GM21447 (cell line): ENCODE results near the gene BSG.
A peak's percentile ranks its signal among the peaks of the same experiment; 100 is the strongest.

Experiments
- ATAC-seq: cut with Tn5 transposase; IDR thresholded peaks from one replicate; pipeline ENCODE4 v1.9.1; 2021; ENCODE audit not compliant: unreplicated experiment

Gene BSG

DNA sequence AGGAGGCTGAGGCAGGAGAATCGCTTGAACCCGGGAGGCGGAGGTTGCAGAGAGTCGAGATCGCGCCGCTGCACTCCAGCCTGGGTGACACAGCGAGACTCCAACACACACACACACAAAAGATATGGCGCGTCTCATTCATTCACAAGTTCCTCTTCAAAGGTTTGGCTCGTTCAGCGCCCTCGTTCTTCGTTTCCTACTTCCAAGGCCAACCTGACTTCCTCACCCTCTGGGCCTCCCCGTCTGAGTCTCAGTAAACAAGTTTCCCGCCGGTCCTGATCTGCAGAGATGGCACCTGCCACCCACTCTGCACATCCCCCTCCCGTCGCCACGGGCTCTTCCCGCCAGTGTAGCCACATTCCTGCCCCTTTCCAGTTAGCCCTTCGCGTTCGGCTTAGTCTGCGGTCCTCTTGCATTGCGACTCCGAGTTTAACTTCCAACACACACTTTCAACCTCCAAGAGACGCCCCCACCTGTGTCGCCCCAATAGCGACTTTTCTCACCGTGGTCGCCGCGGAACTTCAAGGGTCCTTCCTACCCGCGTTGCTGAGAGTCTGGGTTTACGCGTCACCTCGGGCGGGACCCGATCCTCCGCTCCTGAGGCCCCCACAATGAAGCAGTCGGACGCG is 1.3 kb upstream of the BSG start:
- ATAC-seq = no peak

DNA sequence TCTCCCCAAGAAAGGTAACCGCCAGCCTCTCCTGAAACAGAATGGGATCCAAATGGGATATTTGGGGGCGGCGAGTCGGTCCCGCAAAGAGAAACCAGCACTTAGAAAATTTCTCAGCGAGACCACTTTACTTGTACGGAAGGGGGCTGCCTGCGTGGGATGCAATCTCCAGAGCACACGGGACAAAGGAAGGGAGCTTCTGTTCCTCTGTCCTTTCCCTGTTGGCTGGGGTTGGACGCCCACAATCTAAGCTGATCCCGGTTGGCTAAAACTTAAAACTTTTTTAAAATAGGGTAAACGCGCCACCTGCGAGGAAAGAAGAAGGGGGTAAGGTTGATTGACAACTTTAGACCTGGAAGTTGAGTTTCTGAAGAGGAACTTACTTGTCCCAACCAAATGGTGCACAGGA is 826 bp upstream of the BSG start:
- ATAC-seq = no peak

DNA sequence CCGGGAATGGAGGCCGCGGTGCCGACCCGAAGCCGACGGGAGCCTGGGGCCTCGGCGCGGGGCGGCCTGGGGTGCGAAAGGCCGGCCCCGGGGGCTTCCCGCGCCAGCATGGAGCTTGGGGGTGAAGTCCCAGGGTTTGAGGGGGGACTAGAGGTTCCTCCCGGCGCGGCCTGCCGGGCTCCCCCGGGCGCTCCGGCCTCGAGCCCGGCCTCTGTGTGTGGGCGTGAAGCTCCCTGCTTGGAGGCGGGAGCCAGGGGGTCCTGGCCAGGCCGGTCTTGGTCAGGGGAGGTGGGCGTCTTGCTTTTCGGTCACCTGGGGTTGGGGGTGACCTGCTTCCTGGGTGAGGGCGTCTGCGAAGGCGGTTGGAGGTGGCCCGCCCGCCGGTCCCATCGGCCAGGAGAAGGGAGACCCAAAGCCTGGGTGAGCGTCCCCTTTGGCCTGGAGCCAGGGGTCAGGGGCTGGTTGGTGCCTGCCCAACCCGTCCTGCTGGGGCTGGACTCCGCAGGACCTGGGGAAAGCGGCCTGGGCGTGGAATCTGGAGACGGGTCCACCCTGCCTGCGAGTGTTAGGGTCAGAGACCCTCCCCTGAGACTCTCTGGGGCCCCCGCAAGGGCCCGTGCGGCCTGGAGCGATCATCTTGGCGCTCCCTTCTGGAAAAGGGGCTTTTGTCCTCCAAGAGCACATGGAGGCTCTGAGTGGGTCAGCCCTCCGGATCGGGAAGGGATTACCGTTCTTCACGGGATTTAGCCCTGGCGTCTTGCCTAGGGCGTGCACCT is 535 bp downstream of the BSG start:
- ATAC-seq = peak; percentile 27

DNA sequence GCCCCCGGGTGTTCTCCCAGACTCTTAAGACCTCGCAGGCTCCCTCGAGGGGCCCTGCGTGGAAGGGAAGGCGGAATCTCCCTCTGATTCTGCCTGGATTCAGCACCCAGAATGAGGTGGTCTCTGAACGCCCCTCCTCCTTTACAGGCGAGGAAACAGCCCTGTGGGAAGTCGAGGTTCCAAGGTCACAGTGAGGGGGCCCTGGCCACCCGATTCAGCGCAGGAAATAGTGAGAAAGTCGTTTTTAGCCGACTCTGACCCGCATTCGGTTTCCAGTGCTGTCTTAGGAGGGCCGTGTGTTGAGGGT is 1.1 kb downstream of the BSG start:
- ATAC-seq = no peak

DNA sequence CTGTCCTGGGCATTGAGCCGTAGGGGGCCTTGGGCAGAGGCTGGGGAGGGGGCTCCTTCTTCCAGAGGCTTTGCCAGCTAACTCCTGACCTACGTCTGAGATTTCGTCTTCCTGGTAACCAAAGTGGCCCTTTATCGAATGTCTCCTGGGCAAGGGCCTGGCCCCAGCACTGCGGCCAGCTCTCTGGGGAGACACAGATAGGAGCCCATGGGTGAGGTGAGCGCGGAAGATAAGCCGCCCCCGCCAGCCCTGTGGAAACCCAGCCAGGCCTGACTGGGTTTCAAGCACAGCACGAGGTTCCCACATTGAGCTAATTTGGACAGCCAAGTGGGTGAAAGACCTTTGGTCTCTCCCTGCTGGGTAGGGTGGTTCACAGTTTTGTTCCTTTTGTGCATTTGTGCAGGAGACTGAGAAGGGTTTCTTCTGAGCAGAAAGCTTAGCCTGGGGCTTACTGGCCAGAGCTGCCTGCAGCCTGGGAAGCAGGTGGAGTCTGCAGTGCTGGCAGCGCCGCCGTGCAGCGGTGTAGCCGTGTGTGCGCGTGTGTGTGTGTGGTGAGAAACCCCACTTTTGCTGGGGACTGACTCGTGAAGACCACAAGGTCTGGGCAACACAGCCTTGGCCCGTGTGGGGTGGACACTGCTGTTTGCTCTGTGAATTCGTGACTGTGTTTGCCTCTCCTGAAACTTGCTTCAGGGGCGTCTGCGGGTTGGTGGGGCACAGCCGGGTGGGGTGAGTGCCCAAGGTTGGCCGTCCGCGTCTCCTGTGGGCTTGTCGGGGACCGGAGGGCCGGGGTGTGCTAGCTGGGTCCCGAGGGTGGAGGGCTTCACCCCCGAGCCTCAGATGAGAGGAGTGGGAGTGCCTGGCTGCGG is 2.5 kb downstream of the BSG start:
- ATAC-seq = no peak

DNA sequence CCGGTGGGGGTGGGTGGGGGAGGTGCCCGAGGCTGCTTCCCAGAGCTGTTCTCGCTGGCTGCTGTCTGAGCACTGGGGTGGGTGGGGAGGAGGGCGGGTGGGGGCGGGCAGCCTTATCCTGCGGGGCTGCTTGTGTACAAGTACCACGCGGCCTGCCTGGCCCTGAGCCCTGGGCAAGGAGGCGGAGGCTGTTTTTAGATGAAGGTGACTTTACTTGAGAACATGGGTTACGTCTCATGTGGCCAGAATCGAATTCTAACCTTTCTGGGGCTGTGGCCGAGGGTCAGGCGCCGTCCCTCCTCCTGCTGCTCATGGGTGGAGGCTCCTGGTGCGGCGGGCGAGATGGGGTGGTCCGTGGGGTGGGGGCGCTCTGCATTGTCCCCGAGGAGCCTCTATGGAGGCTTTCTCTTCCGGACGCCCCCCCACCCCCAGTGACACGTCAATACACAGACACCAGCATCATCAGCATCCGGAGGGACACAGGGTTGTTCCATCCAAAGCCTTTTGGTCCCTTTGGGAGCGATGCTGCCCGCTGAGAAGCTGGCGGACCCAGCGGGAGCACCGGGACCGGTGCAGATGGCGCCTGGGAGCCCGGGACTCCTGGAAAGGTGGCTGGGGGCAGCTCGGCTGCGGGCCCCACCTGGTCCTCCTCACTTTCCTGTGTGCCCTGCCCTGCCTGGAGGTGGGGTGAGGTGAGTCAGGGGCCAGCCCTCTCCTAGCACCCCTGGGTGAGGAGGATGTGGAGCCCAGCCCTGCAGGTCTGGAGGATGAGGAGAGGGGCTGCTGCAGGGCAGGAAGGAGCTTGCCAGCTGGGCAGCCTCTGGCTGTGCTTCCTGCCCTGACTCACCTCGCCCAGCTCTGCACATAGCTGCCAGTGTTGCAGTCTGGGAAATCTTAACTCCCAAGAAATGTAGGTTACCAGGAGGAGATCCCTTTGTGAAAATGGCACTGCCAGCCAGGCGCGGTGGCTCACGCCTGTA is 3.4 kb downstream of the BSG start:
- no peak for ATAC-seq

DNA sequence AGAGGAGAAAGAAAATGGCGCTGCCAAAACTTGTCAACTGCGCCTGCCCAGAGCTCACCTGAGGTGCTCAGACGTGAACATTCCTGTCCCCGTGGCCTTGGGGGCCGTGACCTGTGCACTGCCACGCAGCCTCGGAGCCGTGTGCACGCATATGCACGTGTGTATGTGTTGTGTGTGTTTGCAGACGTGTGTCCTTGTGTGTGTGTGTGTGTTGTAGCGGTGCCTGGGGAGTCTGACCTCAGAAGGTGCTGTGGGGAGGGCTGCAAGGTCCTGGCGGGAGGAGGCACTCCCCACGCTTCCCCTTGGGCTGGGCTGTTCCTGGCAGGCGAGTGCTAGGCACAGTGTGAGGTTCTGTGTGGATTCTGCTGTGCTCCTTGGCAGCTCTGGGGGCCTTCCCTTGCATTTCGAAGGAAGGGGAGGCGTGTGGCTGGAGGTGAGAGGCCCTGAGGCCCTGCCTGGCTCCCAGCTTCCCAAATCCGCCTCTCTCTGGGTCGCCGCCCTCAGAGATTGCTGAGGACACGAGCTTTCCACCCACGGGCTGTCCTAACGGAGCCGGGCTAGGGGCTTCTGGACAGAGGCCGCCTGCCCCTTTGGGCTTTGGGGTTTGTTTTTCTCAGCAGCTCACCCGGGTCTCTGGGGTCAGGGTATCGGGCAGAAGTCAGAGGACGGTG is 4.5 kb downstream of the BSG start:
- ATAC-seq = no peak

DNA sequence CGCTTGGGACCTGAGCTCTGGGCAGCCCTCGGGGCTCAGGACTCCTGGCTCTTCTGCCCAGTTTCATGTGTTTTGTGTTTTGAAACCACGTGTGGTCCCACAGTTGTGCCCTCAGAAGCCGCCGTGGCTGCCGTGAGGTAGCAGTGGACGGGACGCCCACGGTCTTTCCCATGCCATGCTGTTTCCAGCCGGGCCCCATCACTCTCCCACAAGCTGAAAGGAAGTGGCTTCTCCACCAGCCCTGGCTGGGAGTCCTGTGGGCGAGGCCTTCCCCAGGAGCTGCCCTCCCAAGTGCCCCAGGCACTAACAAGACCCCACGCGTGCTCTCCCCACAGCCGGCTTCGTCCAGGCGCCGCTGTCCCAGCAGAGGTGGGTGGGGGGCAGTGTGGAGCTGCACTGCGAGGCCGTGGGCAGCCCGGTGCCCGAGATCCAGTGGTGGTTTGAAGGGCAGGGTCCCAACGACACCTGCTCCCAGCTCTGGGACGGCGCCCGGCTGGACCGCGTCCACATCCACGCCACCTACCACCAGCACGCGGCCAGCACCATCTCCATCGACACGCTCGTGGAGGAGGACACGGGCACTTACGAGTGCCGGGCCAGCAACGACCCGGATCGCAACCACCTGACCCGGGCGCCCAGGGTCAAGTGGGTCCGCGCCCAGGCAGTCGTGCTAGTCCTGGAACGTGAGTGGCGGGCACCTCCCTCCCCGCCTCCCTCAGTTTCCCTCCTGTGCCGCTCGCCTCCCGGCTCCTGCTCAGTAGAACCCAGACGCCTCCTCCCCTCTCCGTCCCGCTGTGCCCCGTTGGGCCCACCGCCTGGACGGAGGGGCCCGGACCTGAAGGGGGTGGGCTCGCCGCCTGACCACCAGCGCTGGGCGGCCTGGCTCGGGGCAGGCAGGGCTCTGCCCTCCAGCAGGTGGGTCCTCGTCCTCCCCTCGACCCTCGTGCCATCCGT is 5.3 kb downstream of the BSG start:
- ATAC-seq = no peak

DNA sequence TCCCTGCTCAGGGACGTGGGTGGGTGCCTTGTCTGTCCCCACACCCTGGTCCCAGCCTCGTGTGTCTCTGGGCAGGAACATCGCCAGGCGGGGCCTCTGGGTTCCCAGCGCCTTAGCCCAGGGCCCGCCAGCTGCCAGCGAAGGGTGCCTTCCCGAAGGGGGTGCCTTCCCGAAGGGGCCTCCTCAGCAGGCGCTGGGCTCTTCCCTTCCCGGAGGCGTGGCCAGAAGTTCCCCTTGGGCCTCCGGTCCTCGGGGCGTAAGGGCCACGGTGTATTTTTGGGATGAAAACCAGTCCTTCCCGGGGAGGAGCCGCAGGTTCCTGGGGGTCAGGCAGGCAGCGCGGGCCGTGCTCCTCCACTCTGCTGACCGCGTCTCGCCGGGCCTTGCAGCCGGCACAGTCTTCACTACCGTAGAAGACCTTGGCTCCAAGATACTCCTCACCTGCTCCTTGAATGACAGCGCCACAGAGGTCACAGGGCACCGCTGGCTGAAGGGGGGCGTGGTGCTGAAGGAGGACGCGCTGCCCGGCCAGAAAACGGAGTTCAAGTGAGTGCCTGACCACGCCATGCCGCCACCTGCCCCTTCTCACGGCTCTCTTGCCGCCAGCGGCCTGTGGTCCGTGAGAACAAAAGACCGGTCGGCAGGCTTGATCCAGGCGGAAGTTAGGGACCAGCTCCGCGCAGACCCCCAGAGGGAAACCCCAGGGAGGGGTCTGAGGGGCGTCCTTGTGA is 6.9 kb downstream of the BSG start:
- ATAC-seq = no peak

DNA sequence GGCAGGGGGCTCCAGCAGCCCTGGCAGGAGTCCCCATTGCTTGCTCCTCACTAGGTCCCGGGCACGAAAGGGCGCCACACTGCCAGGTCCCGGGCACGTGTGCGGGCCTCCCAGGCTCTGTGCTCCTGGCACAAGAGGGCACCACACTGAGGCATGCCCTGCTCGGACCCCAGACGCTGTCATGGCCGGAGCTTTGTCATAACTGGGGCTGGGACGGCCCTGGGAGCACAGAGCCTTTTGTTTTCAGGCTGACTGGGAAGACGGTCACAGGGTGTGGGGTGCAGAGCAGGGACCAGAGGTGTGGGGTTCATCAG is 7.4 kb downstream of the BSG start:
- ATAC-seq = no peak

DNA sequence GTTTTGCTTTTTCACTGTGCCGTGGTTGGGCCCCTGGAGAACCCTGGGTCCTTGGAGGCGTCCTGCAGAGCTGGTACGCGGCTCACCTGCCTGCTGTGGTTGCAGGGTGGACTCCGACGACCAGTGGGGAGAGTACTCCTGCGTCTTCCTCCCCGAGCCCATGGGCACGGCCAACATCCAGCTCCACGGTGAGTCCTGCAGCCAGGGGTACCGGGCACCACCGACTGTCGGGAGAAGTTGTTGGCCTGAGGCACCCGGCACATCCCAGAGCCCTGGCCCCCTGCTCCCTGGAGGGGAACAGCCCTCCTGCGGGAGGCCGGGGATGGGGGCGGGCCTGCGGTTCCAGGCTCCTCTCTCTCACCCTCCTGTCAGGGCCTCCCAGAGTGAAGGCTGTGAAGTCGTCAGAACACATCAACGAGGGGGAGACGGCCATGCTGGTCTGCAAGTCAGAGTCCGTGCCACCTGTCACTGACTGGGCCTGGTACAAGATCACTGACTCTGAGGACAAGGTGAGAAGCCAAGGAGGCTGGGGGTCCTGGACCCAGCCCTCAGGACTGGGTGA is 8.0 kb downstream of the BSG start:
- no peak for ATAC-seq

DNA sequence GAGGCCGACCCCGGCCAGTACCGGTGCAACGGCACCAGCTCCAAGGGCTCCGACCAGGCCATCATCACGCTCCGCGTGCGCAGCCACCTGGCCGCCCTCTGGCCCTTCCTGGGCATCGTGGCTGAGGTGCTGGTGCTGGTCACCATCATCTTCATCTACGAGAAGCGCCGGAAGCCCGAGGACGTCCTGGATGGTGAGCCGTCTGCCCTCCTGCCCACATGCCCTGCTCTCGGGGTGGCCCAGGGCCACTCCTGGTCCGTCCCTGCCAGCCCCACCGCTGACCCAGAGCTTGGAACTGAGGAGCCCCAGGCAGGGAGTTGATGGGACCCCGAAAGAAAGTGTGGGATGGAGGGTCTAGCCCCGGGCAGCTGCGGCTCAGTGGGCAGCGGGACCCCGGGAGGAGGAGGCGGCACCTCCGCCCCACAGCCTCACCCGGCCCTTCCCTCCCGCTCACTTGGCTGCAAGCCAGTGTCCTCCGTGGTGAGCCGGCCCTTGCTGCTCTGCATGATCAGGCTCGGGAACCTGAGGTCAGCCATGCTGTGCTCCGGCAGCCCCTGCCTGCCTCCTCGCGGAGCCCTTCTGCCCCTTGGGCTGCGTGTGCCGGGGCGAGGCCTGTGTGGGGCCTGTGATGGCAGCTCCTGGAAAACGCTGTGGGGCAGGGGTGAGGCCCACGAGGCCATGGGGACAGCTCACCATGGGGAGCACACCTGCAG is 9.2 kb downstream of the BSG start:
- ATAC-seq = no peak

DNA sequence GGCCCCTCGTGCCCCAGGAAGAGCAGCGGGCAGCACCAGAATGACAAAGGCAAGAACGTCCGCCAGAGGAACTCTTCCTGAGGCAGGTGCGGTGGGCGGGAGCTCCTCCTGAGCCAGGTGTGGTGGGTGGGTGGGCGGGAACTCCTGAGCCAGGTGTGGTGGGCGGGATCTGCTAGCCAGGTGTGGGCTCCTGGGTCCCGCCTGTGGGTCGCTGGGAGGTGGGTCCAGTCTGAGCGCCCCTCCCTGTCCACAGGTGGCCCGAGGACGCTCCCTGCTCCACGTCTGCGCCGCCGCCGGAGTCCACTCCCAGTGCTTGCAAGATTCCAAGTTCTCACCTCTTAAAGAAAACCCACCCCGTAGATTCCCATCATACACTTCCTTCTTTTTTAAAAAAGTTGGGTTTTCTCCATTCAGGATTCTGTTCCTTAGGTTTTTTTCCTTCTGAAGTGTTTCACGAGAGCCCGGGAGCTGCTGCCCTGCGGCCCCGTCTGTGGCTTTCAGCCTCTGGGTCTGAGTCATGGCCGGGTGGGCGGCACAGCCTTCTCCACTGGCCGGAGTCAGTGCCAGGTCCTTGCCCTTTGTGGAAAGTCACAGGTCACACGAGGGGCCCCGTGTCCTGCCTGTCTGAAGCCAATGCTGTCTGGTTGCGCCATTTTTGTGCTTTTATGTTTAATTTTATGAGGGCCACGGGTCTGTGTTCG is 10.3 kb downstream of the BSG start:
- ATAC-seq = no peak

DNA sequence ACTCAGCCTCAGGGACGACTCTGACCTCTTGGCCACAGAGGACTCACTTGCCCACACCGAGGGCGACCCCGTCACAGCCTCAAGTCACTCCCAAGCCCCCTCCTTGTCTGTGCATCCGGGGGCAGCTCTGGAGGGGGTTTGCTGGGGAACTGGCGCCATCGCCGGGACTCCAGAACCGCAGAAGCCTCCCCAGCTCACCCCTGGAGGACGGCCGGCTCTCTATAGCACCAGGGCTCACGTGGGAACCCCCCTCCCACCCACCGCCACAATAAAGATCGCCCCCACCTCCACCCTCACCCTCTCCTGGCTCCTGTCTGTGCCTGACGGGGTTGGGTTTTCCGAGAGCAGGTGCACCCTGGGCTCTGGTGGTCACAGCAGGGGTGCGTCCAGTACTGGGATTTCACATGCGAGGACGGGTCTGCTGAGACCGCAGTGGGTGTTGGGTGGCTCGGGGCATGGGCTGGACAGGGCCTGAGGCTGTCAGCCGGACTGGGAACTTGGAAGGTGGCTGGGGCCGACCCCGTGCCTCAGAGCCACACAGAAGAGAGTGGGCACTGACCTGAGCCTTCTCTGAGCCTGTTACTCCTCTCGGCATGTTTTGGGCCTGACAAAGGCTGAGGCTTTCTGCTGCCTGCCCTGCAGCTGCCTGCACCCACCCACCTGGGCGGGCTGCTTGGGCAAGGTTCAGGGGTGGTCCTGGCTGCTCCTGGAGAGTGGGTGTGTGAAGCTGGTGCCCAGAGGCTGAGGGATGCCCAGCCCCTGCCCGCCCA is 11.0 kb downstream of the BSG start:
- no peak for ATAC-seq

DNA sequence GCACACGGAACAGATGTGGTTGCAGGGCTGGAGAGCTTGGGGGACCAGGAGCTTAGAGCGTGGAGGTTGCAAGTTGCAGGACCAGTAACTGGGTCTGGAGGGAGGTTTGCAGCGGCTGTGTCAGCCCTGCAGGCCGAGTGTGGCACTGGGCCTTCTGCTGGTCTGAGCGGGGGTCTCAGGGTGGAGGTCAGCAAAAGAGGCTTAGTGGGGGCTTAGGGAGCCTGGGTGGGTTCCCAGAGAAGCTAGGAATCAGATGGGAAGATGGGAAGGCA is 11.5 kb downstream of the BSG start:
- ATAC-seq = no peak

DNA sequence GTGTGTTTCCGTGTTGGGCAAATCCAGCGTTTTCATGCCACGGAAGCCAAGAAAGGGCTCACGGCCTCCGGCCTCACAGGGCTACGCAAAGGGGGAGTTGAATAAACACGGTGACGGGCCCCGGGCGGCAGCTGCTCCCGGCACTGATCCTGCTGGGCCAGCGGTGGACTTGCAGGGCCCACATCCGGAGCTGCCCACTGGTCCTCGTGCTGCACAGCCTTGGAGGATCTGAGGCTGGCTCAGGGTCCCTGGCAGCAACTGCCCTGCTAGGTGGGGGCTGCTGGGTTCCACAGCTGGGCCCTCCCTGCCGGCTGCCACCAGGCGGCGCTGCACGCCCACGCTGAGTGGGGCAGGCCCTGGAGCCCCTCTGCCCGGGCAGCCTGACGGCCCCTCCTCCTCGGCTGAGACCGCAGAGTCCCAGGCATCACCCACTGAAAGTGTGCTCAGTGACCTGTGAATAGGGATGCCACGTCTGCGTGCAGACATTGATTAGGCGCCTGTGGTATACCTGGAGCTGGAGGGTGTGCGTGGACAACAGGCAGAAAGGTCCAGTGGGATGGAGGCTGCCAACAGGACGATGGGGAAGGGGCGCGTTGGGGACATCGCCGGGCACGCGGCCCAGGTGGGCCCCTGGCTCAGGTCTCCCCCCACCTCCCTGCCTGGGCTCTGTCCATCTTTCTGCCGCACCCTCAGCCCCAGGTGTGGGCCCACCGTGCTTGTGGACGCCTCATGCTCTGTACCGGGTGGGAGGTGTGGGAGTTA is 12.0 kb downstream of the BSG start:
- no peak for ATAC-seq
